Caco-2 (cell line): ENCODE results near the gene SMLR1. TPM values are rescaled to one million over a fixed set of nuclear protein-coding genes. Genes with fewer than 3 reads are reported as not detected.

Experiments
- BruUV-seq: library from RNA; stranded (reverse); fragments of 400-500 nt; replicated peaks from 2 replicates; lab custom pipeline; 2021; lab: Mats Ljungman, UMichigan
- CTCF ChIA-PET: fragments of 300-600 bp; sonication (Branson Sonifier 250); formaldehyde crosslinking; loops from one replicate; lab custom pipeline; 2022; ENCODE audit warnings: antibody characterized with exemption; lab: Charles Lee
- POLR2A ChIA-PET: fragments of 300-600 bp; sonication (Branson Sonifier 250); formaldehyde crosslinking; loops from one replicate; lab custom pipeline; 2022; ENCODE audit warnings: antibody characterized with exemption; lab: Charles Lee
- DNase-seq, 2 experiments: peaks; one replicate each; pipeline versions ENCODE4 v3.0.0 to v3.0.0-alpha.2; 2020 to 2022
- H3K27me3 ChIP-seq: replicated peaks from 2 replicates; pipeline ENCODE4 v1.6.0; 2011; ENCODE audit warnings: low read length; ENCODE audit not compliant: control insufficient read depth, insufficient read depth
- H3K36me3 ChIP-seq: 2 replicates; pipeline ENCODE4 v1.5.1; 2011; ENCODE audit warnings: low read length; ENCODE audit not compliant: control insufficient read depth, insufficient read depth
- H3K4me1 ChIP-seq: fragments of 250-450 bp; sonication (Bioruptor Pico); 2 replicates; pipeline ENCODE4 v1.5.1; 2020; ENCODE audit warnings: mild to moderate bottlenecking
- H3K4me3 ChIP-seq: 2 replicates; pipeline ENCODE4 v1.5.1; 2011; ENCODE audit warnings: low read depth, mild to moderate bottlenecking, control low read depth, low read length
- H3K9me3 ChIP-seq: fragments of 250-450 bp; sonication (Bioruptor Pico); 2 replicates; pipeline ENCODE4 v1.5.1; 2020; ENCODE audit warnings: mild to moderate bottlenecking, moderate library complexity
- H3K27ac Mint-ChIP-seq: one replicate; pipeline ENCODE4 v1.8.0; 2022; ENCODE audit warnings: mixed read lengths; ENCODE audit not compliant: unreplicated experiment
- H3K27me3 Mint-ChIP-seq: one replicate; pipeline ENCODE4 v1.8.0; 2022; ENCODE audit warnings: mixed read lengths; ENCODE audit not compliant: insufficient read depth, unreplicated experiment
- H3K36me3 Mint-ChIP-seq: one replicate; pipeline ENCODE4 v1.8.0; 2022; ENCODE audit warnings: mild to moderate bottlenecking, mixed read lengths; ENCODE audit not compliant: insufficient read depth, unreplicated experiment
- H3K4me1 Mint-ChIP-seq: one replicate; pipeline ENCODE4 v1.8.0; 2022; ENCODE audit warnings: low read depth, mixed read lengths; ENCODE audit not compliant: unreplicated experiment
- H3K4me3 Mint-ChIP-seq: one replicate; pipeline ENCODE4 v1.8.0; 2022; ENCODE audit warnings: mild to moderate bottlenecking, moderate library complexity, mixed read lengths; ENCODE audit not compliant: unreplicated experiment
- H3K9me3 Mint-ChIP-seq: one replicate; pipeline ENCODE4 v1.8.0; 2022; ENCODE audit warnings: mixed read lengths; ENCODE audit not compliant: unreplicated experiment
- intact Hi-C: fragments of 100-400 bp; cut with micrococcal nuclease; formaldehyde crosslinking; loops from one replicate; pipeline ENCODE4 v1.10.0; 2022; ENCODE audit not compliant: unreplicated experiment
- total RNA-seq: library from RNA; stranded (reverse); gene quantifications from 2 replicates; pipeline ENCODE4 v1.2.3, GENCODE V29; 2022
- TF ChIP-seq, protein P1 (sequence below), 2 experiments: fragments of 200-600 bp in 1 of 2; IDR thresholded peaks; 1 replicate in 1 of 2; 2 replicates in 1 of 2; pipeline versions ENCODE4 v1.5.1 to v1.8.0; 2011 to 2022; ENCODE audit warnings: antibody characterized with exemption in 1 of 2, control low read depth in 1 of 2, inconsistent platforms in 1 of 2, low read depth in 1 of 2, low read length in 1 of 2, mild to moderate bottlenecking in 1 of 2, moderate library complexity in 1 of 2; ENCODE audit not compliant: insufficient read depth in 1 of 2, severe bottlenecking in 1 of 2, unreplicated experiment in 1 of 2

SMLR1 gene
- total RNA-seq, 1 experiment from 2014 or later = 6.9 TPM

DNA sequence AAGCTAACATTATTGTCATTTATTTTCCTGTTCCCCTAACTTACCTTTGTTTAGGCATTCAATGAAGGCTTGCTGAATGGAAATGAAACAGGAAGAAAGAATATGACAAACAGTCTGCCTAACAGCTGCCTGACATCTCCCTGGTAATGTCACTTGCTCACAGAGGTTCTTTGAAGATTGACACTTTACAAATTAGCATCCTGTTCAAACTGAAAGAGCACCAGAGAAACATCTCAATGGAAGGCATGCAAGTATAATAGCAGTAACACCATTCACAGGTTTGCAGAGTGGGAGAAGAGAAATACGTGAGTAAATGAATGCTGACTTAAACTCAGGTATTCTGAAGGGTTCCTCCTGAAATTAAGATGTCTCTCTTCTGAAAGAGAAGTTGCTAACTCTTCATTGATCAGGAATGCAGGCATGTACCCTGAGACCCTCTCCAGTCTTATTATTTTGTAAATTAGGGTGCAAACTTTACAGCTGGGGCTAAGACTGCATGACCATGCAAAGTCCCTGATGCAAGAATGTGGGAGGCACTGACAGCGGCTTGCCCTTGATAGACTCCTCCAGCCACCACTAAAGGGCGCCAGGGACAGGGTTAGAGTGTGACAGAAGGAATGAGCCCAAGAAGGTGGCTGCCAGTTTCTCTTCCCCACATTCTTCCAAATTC lies 1.3 kb upstream of the SMLR1 start:
- peak overlapping the region; percentile 67 for H3K4me3 Mint-ChIP-seq
- TF ChIP-seq, protein P1, sequence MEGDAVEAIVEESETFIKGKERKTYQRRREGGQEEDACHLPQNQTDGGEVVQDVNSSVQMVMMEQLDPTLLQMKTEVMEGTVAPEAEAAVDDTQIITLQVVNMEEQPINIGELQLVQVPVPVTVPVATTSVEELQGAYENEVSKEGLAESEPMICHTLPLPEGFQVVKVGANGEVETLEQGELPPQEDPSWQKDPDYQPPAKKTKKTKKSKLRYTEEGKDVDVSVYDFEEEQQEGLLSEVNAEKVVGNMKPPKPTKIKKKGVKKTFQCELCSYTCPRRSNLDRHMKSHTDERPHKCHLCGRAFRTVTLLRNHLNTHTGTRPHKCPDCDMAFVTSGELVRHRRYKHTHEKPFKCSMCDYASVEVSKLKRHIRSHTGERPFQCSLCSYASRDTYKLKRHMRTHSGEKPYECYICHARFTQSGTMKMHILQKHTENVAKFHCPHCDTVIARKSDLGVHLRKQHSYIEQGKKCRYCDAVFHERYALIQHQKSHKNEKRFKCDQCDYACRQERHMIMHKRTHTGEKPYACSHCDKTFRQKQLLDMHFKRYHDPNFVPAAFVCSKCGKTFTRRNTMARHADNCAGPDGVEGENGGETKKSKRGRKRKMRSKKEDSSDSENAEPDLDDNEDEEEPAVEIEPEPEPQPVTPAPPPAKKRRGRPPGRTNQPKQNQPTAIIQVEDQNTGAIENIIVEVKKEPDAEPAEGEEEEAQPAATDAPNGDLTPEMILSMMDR (IDR thresholded peaks at IDR 0.05; ENCODE audit: insufficient read depth in 1 of 2, low read depth in 1 of 2, low read length in 1 of 2, severe bottlenecking in 1 of 2, unreplicated experiment in 1 of 2) = no peak

DNA sequence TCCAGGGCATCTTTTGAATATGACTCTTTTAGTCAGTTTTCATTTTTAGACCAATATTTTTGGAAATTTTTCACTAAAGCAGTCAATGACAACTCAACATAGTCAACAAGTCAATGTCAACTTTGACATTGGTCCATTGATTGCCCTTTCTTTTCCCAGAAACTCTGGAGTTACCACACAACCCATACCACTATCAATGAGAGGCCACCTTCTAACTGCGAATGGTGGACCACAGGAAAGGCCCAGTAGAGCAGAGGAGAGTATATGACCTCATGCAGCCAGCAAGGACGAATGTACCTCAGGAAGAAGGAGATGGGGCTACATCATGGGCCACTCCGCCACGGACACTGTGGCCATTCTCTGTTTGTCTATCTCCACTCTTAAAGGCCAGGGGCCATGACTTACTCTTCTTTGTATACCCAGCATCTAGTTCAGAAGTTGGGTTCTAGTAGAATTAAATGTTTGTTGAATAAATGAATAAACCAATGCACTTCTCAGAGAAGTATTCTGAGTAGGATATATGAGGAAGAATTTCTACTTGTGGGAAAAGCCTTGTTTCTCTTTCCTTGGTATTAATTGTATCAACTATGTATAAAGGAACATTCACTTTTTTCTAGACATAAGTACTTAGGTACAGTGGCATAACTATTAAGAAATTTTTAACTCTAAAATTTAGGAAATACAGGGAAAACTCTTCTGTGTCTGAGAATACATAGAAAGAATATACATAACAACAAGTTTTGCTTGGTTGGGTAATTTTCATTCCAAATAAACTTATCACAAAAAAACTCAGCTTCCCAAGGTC lies 562 bp upstream of the SMLR1 start:
- no peaks in the 10 kb centered on the region for H3K27me3 Mint-ChIP-seq
- TF ChIP-seq, protein P1 (IDR thresholded peaks at IDR 0.05; ENCODE audit: insufficient read depth in 1 of 2, low read depth in 1 of 2, low read length in 1 of 2, severe bottlenecking in 1 of 2, unreplicated experiment in 1 of 2) = no peak
- H3K4me1 Mint-ChIP-seq = peaks cover 36% of the 10 kb centered on the region
- H3K36me3 Mint-ChIP-seq = peaks cover 17% of the 10 kb centered on the region
- H3K36me3 ChIP-seq = no peaks in the 10 kb centered on the region; the same call in 1 of the 2 replicates
- POLR2A ChIA-PET = interaction anchor here (0.6 kb wide), 2 partner anchors 45 to 461 kb away, joined by 3 read pairs; partner anchors contain the start of gene TMEM200A
- H3K4me3 ChIP-seq = no peak overlapping the region; the same call in 1 of the 2 replicates
- H3K27ac Mint-ChIP-seq = peak overlapping the region; percentile 19
- intact Hi-C loops = loop anchor here (1.0 to 5.0 kb wide), 3 partner anchors 11 to 39 kb away; no protein-coding TSS in a partner anchor
- BruUV-seq = no TSS peak
- peaks cover 48% of the 10 kb centered on the region for H3K4me1 ChIP-seq
- peak overlapping the region; percentile 67 for H3K4me3 Mint-ChIP-seq
- CTCF ChIA-PET = interaction anchor here (0.7 to 1.1 kb wide), 3 partner anchors 10 to 120 kb away, joined by 3 read pairs; no protein-coding TSS in a partner anchor
- no peak for DNase-seq
- H3K9me3 Mint-ChIP-seq = no peaks in the 10 kb centered on the region
- no peaks in the 10 kb centered on the region for H3K27me3 ChIP-seq
- H3K9me3 ChIP-seq = no peaks in the 10 kb centered on the region

More for the DNA sequence above, 1.3 kb upstream of the SMLR1 start:
- Mint-ChIP-seq H3K27ac (peak overlapping the region; percentile 19), H3K4me1 (peaks cover 36% of the 10 kb centered on the region), H3K36me3 (peaks cover 12% of the 10 kb centered on the region), H3K9me3 (no peaks in the 10 kb centered on the region), H3K27me3 (no peaks in the 10 kb centered on the region)
- ChIA-PET POLR2A (no interaction called here), CTCF (no interaction called here)
- intact Hi-C loops = loop anchor here (5.0 kb wide), 1 partner anchor 39 kb away; no protein-coding TSS in a partner anchor
- Histone ChIP-seq H3K9me3 (no peaks in the 10 kb centered on the region), H3K27me3 (no peaks in the 10 kb centered on the region), H3K4me1 (peaks cover 48% of the 10 kb centered on the region), H3K36me3 (no peaks in the 10 kb centered on the region), H3K4me3 (no peak overlapping the region)
- no peak for DNase-seq
- BruUV-seq = no TSS peak

DNA sequence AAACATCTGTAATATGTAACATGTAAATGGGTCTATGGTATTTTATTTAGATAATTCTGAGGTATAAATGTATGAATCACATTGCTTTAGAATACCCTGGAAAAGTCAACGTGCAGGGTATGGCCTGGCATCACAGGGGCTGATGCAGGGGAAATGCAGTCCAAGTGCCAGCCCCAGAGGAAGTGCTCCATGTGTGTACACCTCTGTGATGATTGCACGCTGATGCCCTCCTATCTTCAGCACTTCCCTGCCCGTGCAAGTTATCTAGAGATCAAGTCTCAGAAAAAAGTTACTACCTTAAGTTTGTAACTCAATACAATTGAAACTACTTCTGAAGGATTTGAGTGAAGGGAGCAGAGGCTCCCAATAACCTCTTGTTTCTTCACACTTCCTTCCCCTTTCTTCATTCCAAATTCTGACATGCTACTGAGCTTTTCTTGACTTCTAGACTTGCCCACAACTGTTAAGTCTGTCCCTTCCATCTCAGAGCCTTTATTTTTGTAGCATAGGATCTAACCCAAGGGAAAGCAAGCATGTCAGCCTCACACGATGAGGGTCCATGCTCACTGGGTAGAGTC lies 2.2 kb downstream of the SMLR1 start:
- Histone ChIP-seq H3K4me1 (peaks cover 46% of the 10 kb centered on the region), H3K36me3 (peaks cover 4% of the 10 kb centered on the region), H3K27me3 (no peaks in the 10 kb centered on the region), H3K4me3 (no peak overlapping the region), H3K9me3 (no peaks in the 10 kb centered on the region)
- TF ChIP-seq, protein P1 (IDR thresholded peaks at IDR 0.05; ENCODE audit: insufficient read depth in 1 of 2, low read depth in 1 of 2, low read length in 1 of 2, severe bottlenecking in 1 of 2, unreplicated experiment in 1 of 2) = no peak
- BruUV-seq = no TSS peak
- no peak for DNase-seq
- no peak overlapping the region for H3K27ac Mint-ChIP-seq
- intact Hi-C loops = loop anchor here (5.0 kb wide), 1 partner anchor 42 kb away; no protein-coding TSS in a partner anchor
- POLR2A ChIA-PET = no interaction called here
- peaks cover 18% of the 10 kb centered on the region for H3K36me3 Mint-ChIP-seq
- H3K27me3 Mint-ChIP-seq = no peaks in the 10 kb centered on the region
- CTCF ChIA-PET = no interaction called here
- peaks cover 27% of the 10 kb centered on the region for H3K4me1 Mint-ChIP-seq
- no peaks in the 10 kb centered on the region for H3K9me3 Mint-ChIP-seq
- H3K4me3 Mint-ChIP-seq = no peak overlapping the region
